HL-60 (cell line): ENCODE measurements around the gene MCRS1.

ENCODE experiments used
- DNase-seq, 2 experiments: peaks; one replicate each; pipeline ENCODE4 v3.0.0-alpha.2; 2010 to 2020; ENCODE audit warnings: low read depth in 1 of 2, low spot score in 1 of 2
- H3K27ac ChIP-seq: fragments of 250-450 bp; sonication (Bioruptor Pico); replicated peaks from 2 replicates; pipeline ENCODE4 v1.5.1; 2020; ENCODE audit warnings: mild to moderate bottlenecking, moderate library complexity
- H3K27me3 ChIP-seq: fragments of 250-450 bp; sonication (Bioruptor Pico); 2 replicates; pipeline ENCODE4 v1.5.1; 2021; ENCODE audit warnings: mild to moderate bottlenecking, moderate library complexity; ENCODE audit not compliant: insufficient read depth, poor library complexity, severe bottlenecking
- H3K4me3 ChIP-seq: replicated peaks from 2 replicates; pipeline ENCODE4 v1.5.1; 2011; ENCODE audit warnings: mild to moderate bottlenecking, control low read depth, low read length; ENCODE audit not compliant: insufficient read depth
- CTCF ChIP-seq: IDR thresholded peaks from one replicate; pipeline ENCODE4 v1.5.1; 2011; ENCODE audit warnings: low read length, control low read depth, inconsistent platforms; ENCODE audit not compliant: insufficient read depth
- GABPA ChIP-seq: IDR thresholded peaks from 2 replicates; pipeline ENCODE4 v1.6.1; 2012; ENCODE audit warnings: low read depth
- POLR2AphosphoS5 ChIP-seq: IDR thresholded peaks from 2 replicates; pipeline ENCODE4 v1.6.1; 2012; ENCODE audit warnings: low read depth
- REST ChIP-seq: IDR thresholded peaks from 2 replicates; pipeline ENCODE4 v1.6.1; 2012; ENCODE audit warnings: low read depth; ENCODE audit not compliant: insufficient replicate concordance
- SPI1 ChIP-seq: IDR thresholded peaks from 2 replicates; pipeline ENCODE4 v1.6.1; 2012; ENCODE audit warnings: low read depth, mild to moderate bottlenecking, borderline replicate concordance

MCRS1 gene

GRCh38 chr12:49567302-49567610 lies 686 bp downstream of the MCRS1 start:
- Histone ChIP-seq H3K27me3 (no peaks in the 10 kb centered on the region), H3K27ac (peak overlapping the region; percentile 94), H3K4me3 (peak overlapping the region; percentile 85)
- DNase-seq = no peak
- no peak for TF ChIP-seq SPI1
- TF ChIP-seq CTCF = no peak
- TF ChIP-seq POLR2AphosphoS5 = no peak
- no peak for TF ChIP-seq GABPA
- no peak for TF ChIP-seq REST

- no peak for TF ChIP-seq CTCF
- TF ChIP-seq REST = no peak
- no peak for TF ChIP-seq POLR2AphosphoS5
- TF ChIP-seq SPI1 = no peak
- TF ChIP-seq GABPA = no peak
- H3K27ac ChIP-seq = no peak overlapping the region
- no peak for DNase-seq
- no peak overlapping the region for H3K4me3 ChIP-seq
- no peaks in the 10 kb centered on the region for H3K27me3 ChIP-seq
These were observed 1.6 kb downstream of the MCRS1 start for GRCh38 chr12:49566361-49566760.

GRCh38 chr12:49565406-49566265 lies 2.3 kb downstream of the MCRS1 start:
- no peak overlapping the region for H3K27ac ChIP-seq
- no peaks in the 10 kb centered on the region for H3K27me3 ChIP-seq
- TF ChIP-seq POLR2AphosphoS5 (no peak), SPI1 (no peak), CTCF (no peak), GABPA (no peak), REST (no peak)
- H3K4me3 ChIP-seq = no peak overlapping the region
- DNase-seq = no peak
